Colonic mucosa (tissue), 4 donors: ENCODE measurements around the gene FUOM. TPM values are rescaled to one million over a fixed set of nuclear protein-coding genes. Genes with fewer than 3 reads are reported as not detected.
"Not testable (repeated sequence)": the region's sequence is repeated elsewhere in the genome, so short reads cannot be mapped to it uniquely, and the experiment has no call there.

Experiments
- DNase-seq: peaks from one replicate; pipeline ENCODE4 v3.0.0-alpha.2; 2020
- H3K27ac ChIP-seq: fragments of 200-600 bp; one replicate; pipeline ENCODE4 v1.8.0; 2021
- H3K27me3 ChIP-seq: fragments of 200-600 bp; one replicate; pipeline ENCODE4 v1.8.0; 2021
- H3K36me3 ChIP-seq: fragments of 200-600 bp; one replicate; pipeline ENCODE4 v1.8.0; 2021
- H3K4me1 ChIP-seq: fragments of 200-600 bp; one replicate; pipeline ENCODE4 v1.8.0; 2021; ENCODE audit warnings: mild to moderate bottlenecking
- H3K4me3 ChIP-seq: fragments of 200-600 bp; one replicate; pipeline ENCODE4 v1.8.0; 2021
- H3K9ac ChIP-seq, 2 donors: one replicate each; pipeline ENCODE4 v1.7.0; 2013; ENCODE audit warnings: control low read depth in 2 of 2, low read depth in 2 of 2, low read length in 2 of 2
- H3K9me3 ChIP-seq: fragments of 200-600 bp; one replicate; pipeline ENCODE4 v1.8.0; 2021
- intact Hi-C: fragments of 100-400 bp; cut with DNase I; formaldehyde crosslinking; loops from one replicate; pipeline ENCODE4 v1.14.1; 2022
- total RNA-seq, 2 donors: library from RNA; stranded (reverse); fragmentation: NEBNext Ultra II Directional in 1 of 2; extraction: Animal tissue kit (Norgen Biotek cat#: 25700) in 1 of 2; gene quantifications; one replicate each; pipeline ENCODE4 v1.2.1, GENCODE V29; 2021
- TF ChIP-seq, protein P1 (sequence below): fragments of 200-600 bp; IDR thresholded peaks from one replicate; pipeline ENCODE4 v1.8.0; 2022; ENCODE audit warnings: antibody characterized with exemption, mild to moderate bottlenecking
- donor health status: healthy.
- donor health status: DM: no; HTN: no; CAD: no.
- donor health status: DM: no; HTN: no; CAD: no.

The FUOM gene
- total RNA-seq, 2 donors from 2014 or later = 16.9 to 23.3 TPM

DNA sequence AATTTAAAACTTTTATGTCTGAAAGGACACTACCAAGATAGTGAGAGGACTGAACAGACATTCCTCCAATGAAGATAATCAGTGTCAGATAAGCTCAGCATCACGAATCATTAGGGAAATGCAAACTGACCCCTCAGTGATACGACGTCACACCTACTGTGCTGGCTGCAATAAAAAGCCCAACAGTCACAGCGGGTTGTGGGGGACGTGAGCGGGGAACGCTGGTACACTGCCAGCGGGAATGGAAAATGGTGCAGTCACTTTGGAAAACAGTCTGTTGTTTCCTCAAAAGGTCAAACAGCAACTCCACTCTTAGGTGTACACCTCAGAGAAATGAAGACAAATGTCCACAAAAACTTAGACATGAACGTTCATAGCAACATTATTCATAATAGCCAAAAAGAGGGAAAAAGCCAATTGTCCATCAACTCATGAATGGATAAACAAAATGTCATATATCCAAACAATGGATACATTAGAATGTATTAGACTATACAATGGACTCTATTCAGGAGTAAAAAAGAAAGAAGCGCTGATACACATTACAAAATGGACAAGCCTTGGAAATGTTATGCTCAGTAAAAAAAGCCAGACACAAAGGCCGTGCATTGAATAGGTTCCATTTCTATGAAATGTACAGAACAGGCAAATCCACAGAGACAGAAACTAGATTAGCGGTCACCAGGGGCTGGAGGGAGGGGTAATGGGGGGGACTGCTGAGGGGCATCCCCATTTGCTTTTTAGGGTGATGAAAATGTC is 17.7 kb upstream of the FUOM start:
- Histone ChIP-seq H3K27me3 (no peaks in the 10 kb centered on the region), H3K4me3 (no peak overlapping the region), H3K36me3 (no peaks in the 10 kb centered on the region), H3K9me3 (no peaks in the 10 kb centered on the region), H3K27ac (no peak overlapping the region), H3K4me1 (peaks cover 8% of the 10 kb centered on the region), H3K9ac (no peak overlapping the region)
- TF ChIP-seq, protein P1, sequence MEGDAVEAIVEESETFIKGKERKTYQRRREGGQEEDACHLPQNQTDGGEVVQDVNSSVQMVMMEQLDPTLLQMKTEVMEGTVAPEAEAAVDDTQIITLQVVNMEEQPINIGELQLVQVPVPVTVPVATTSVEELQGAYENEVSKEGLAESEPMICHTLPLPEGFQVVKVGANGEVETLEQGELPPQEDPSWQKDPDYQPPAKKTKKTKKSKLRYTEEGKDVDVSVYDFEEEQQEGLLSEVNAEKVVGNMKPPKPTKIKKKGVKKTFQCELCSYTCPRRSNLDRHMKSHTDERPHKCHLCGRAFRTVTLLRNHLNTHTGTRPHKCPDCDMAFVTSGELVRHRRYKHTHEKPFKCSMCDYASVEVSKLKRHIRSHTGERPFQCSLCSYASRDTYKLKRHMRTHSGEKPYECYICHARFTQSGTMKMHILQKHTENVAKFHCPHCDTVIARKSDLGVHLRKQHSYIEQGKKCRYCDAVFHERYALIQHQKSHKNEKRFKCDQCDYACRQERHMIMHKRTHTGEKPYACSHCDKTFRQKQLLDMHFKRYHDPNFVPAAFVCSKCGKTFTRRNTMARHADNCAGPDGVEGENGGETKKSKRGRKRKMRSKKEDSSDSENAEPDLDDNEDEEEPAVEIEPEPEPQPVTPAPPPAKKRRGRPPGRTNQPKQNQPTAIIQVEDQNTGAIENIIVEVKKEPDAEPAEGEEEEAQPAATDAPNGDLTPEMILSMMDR = no peak
- intact Hi-C loops = no loop called here
- DNase-seq = no peak

DNA sequence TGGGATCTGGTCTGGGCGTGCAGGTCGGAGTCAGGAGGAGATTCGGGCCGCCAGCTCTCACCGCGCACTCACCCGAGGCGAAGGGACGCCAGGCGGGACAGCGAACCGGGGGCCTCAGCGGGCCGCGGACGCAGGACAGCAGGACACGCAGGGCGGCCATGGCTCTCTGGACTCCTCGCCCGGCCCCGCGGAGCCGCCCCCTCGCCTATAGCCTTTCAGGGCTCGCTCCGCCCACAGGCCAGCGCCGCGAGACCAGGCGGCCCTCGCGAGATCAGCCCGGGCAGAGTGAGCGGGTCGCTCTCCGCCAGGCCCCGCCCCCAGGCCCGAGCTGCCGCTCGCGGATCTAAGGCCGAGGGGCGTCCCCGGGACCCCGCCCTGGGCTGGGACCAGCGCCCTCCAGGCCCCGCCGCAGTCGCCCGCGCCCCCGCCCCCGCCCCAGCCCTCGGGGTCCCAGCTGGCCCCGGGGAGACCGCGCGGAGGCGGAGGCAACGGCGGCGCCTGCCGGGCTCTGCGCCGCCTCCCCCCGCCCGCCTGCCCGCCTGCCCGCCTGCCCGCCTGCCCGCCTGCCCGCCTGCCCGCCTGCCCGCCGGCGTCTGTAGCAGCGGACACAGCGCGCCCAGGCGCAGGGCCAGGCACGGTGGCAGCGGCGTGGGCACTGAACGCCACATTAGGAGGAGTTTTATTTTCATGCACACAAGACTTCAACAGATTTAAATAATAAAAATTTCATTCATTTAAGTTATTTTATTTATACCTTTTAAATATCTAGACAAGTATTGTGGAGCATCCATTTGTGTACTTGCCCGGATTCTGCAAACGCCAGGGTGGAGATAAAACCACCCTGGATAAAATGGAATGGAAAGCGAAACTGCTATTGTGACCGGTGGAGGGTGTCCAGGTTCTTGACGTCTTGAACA is 15.6 kb upstream of the FUOM start, which contains the start of gene ECHS1:
Gene ECHS1, minus strand, starts transcription at position 181 of the 917 bp plus-strand sequence. Its CDS starts 21 bp downstream, at position 160.
- H3K27me3 ChIP-seq = no peaks in the 10 kb centered on the region
- peaks cover 7% of the 10 kb centered on the region for H3K36me3 ChIP-seq
- DNase-seq = peak; percentile 98
- H3K4me3 ChIP-seq = peak within 1 kb of the TSS; percentile 50
- intact Hi-C loops = no loop called here
- H3K9me3 ChIP-seq = no peaks in the 10 kb centered on the region
- peak within 1 kb of the TSS; percentile 61 to 78 for H3K9ac ChIP-seq
- H3K4me1 ChIP-seq = peaks cover 8% of the 10 kb centered on the region
- TF ChIP-seq, protein P1 = no peak
- H3K27ac ChIP-seq = peak within 1 kb of the TSS; percentile 93

DNA sequence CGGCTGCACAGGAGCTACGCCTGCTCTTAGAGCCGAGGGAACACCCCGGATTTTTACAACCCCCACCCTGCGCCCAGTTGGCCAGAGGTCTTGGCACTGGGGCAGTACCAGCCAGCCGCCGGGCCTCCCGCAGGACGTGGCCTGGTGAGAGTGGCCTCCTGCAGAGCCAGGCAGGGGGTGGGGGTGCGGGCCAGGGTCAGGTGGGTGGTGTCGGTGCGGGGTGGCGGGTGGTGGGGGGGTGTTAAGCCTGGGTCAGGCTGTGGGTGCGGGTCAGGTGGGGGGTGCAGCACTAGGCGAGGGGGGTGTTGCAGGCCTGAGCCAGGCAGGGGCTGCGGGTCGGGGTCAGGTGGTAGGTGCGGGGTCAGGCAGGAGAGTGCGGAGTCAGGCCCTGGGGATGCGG is 14.7 kb upstream of the FUOM start:
- TF ChIP-seq, protein P1 = no peak
- H3K4me3 ChIP-seq = peak overlapping the region; percentile 50
- H3K36me3 ChIP-seq = peaks cover 7% of the 10 kb centered on the region
- H3K9ac ChIP-seq = peak overlapping the region in 1 of 2 donors; percentile 43
- H3K9me3 ChIP-seq = no peaks in the 10 kb centered on the region
- DNase-seq = peak; percentile 58
- no peak overlapping the region for H3K27ac ChIP-seq
- peaks cover 4% of the 10 kb centered on the region for H3K4me1 ChIP-seq
- H3K27me3 ChIP-seq = no peaks in the 10 kb centered on the region
- intact Hi-C loops = no loop called here

DNA sequence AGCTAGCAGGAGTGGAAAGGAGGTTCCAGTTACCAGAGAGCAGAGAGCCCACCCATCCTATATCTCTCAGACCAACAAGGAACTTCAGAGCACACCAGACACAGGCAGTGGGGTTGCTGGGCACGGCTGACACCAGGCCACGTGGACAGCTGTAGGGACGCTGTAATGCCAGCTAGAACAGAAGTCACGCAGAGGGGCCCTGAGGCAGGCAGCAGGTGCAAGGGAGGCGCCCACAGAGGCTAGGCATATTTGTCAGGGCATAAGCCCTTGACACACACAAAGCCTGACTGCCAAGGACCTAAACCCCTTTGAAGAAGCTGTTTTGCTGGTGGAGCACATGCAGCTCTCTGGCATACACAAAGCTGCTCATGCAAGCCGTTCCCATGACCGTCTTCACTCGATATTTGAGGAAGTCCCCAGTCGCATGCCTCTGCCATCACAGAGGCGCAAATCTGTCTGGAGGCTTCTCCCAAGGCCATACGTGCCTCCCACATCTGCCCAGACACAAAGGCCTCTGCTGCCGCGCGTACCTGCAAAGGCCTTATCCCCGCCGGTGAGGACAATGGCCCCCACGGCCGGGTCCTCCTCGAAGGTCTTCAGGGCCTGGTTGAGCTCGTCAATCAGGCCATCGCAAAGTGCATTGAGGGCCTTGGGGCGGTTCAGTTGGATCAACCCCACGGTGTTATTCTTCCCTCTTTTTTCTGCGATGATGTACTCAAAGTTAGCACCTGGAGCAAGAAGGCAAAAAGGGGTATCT is 12.4 kb upstream of the FUOM start:
- H3K27me3 ChIP-seq = no peaks in the 10 kb centered on the region
- no peak for DNase-seq
- peaks cover 15% of the 10 kb centered on the region for H3K36me3 ChIP-seq
- intact Hi-C loops = no loop called here
- TF ChIP-seq, protein P1 = no peak
- H3K9ac ChIP-seq = no peak overlapping the region
- no peak overlapping the region for H3K27ac ChIP-seq
- H3K9me3 ChIP-seq = no peaks in the 10 kb centered on the region
- H3K4me3 ChIP-seq = no peak overlapping the region
- peaks cover 9% of the 10 kb centered on the region for H3K4me1 ChIP-seq

DNA sequence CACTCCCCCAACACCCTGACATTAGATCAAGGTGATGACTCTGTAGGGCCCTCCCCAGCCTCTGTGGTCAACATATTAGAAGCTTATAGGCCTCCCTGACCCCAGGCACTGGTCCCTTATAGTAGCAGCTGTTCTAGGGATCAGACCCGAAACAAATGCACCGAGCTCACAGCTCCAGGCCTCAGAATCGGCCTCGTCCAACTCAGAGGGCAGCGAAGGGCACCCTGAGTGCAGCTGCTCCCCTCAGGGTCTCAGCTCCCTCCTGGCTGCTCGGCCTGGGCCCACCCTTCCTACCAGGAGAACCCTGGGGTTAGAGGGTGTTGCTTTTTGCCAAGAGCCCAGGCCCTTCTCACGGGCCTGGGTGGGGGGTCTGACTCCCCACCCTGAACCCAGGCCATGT is 10.3 kb upstream of the FUOM start:
- H3K9ac ChIP-seq = no peak overlapping the region
- TF ChIP-seq, protein P1 = no peak
- no peaks in the 10 kb centered on the region for H3K27me3 ChIP-seq
- peaks cover 8% of the 10 kb centered on the region for H3K4me1 ChIP-seq
- H3K27ac ChIP-seq = no peak overlapping the region
- H3K9me3 ChIP-seq = no peaks in the 10 kb centered on the region
- intact Hi-C loops = no loop called here
- H3K4me3 ChIP-seq = no peak overlapping the region
- peaks cover 15% of the 10 kb centered on the region for H3K36me3 ChIP-seq
- no peak for DNase-seq

DNA sequence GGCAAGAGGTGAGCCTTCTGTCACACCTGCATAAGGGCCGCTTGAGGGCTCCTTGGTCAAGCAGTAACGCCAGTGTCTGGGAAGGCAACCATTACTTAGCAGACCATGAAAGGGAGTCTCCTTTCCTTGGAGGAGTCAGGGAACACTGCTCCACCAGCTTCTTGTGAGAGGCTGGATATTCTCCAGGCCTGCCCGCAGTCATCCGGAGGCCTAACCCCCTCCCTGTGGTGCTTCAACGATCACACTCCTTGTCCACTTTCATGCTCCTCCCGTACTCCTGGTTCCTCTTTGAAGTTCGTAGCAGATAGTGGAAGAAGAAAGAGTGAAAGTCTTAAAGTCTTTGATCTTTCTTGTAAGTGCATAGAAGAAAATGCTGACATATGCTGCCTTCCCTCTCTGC is 9.6 kb upstream of the FUOM start:
- H3K4me1 ChIP-seq, DNase-seq, H3K27me3 ChIP-seq, H3K27ac ChIP-seq, H3K9me3 ChIP-seq, intact Hi-C loops, H3K4me3 ChIP-seq, H3K9ac ChIP-seq: not testable (repeated sequence)
- H3K36me3 ChIP-seq = peaks cover 15% of the 10 kb centered on the region
